HCT116 (cell line): ENCODE measurements around the gene RANBP1. TPM values are rescaled to one million over a fixed set of nuclear protein-coding genes. Genes with fewer than 3 reads are reported as not detected.

Experiments used
- ATAC-seq: fragments of 200-7000 bp; cut with Tn5 transposase; 2 replicates; pipeline ENCODE4 v1.9.1; 2020; ENCODE audit warnings: mild to moderate bottlenecking, moderate library complexity
- BruUV-seq: library from RNA; stranded (reverse); fragments of 400-500 nt; replicated peaks from 2 replicates; lab custom pipeline; 2021; lab: Mats Ljungman, UMichigan
- CTCF ChIA-PET: fragments of 300-600 bp; sonication (Branson Sonifier 250); formaldehyde crosslinking; loops from one replicate; lab custom pipeline; 2021; ENCODE audit warnings: antibody characterized with exemption; lab: Charles Lee
- POLR2A ChIA-PET: fragments of 300-600, 350-600 bp; sonication (Branson Sonifier 250); formaldehyde crosslinking; loops from one replicate; lab custom pipeline; 2021; ENCODE audit warnings: antibody characterized with exemption; lab: Charles Lee
- RAD21 ChIA-PET, 2 experiments: fragments of 300-600 bp; sonication (Branson Sonifier 250); formaldehyde crosslinking; loops; one replicate each; lab custom pipeline; 2023; ENCODE audit warnings: low total read pairs in 2 of 2; ENCODE audit not compliant: uncharacterized antibody in 2 of 2, unreplicated experiment in 2 of 2, low non-redundant PET in 1 of 2; lab: Charles Lee
- DNase-seq: peaks from one replicate; pipeline ENCODE4 v3.0.0-alpha.2; 2010; ENCODE audit warnings: low read depth, low spot score
- H2AFZ ChIP-seq: fragments of 200-600 bp; shearing (Covaris generic), sonication (generic); 2 replicates; pipeline ENCODE4 v1.6.1; 2017; ENCODE audit warnings: low read depth, mixed run types, mixed read lengths, antibody characterized with exemption, low read length; ENCODE audit not compliant: poor library complexity, severe bottlenecking
- H3K27ac ChIP-seq: 2 replicates; pipeline ENCODE4 v1.5.1; 2012; ENCODE audit warnings: low read depth, low read length
- H3K27me3 ChIP-seq: fragments of 200-600 bp; sonication (generic); 2 replicates; pipeline ENCODE4 v1.6.1; 2016; ENCODE audit warnings: mixed run types, low read length, mixed read lengths; ENCODE audit not compliant: insufficient read depth
- H3K36me3 ChIP-seq, 2 experiments: fragments of 200-500 bp in 1 of 2; fragments of 200-600 bp in 1 of 2; sonication (Bioruptor generic) in 1 of 2; sonication (generic) in 1 of 2; 2 replicates each; pipeline versions ENCODE4 v1.5.1 to v1.6.1; 2014 to 2016; ENCODE audit warnings: low read length in 2 of 2, inconsistent platforms in 1 of 2, mixed read lengths in 1 of 2, mixed run types in 1 of 2; ENCODE audit not compliant: insufficient read depth in 2 of 2, control insufficient read depth in 1 of 2
- H3K4me1 ChIP-seq, 2 experiments: fragments of 200-600 bp in 1 of 2; sonication (generic) in 1 of 2; 2 replicates each; pipeline versions ENCODE4 v1.5.1 to v1.6.1; 2012 to 2017; ENCODE audit warnings: low read length in 2 of 2, inconsistent platforms in 1 of 2, mild to moderate bottlenecking in 1 of 2, mixed read lengths in 1 of 2, mixed run types in 1 of 2, moderate library complexity in 1 of 2; ENCODE audit not compliant: insufficient read depth in 2 of 2, control insufficient read depth in 1 of 2
- H3K4me2 ChIP-seq: fragments of 200-600 bp; sonication (generic); 2 replicates; pipeline ENCODE4 v1.6.1; 2017; ENCODE audit warnings: mixed run types, low read length, mixed read lengths
- H3K4me3 ChIP-seq, 2 experiments: fragments of 200-600 bp in 1 of 2; sonication (generic) in 1 of 2; replicated peaks in 1 of 2; 2 replicates each; pipeline ENCODE4 v1.5.1; 2011 to 2016; ENCODE audit warnings: low read length in 2 of 2, control low read depth in 1 of 2, low read depth in 1 of 2, mild to moderate bottlenecking in 1 of 2, mixed read lengths in 1 of 2, mixed run types in 1 of 2
- H3K79me2 ChIP-seq: fragments of 200-600 bp; sonication (generic); 2 replicates; pipeline ENCODE4 v1.6.1; 2017; ENCODE audit warnings: mild to moderate bottlenecking, mixed run types, low read length, moderate library complexity, mixed read lengths; ENCODE audit not compliant: insufficient read depth
- H3K9ac ChIP-seq: fragments of 200-600 bp; sonication (generic); 2 replicates; pipeline ENCODE4 v1.6.1; 2016; ENCODE audit warnings: low read length, mixed read lengths
- H3K9me2 ChIP-seq: fragments of 200-600 bp; sonication (generic), shearing (Covaris generic); 2 replicates; pipeline ENCODE4 v1.6.1; 2017; ENCODE audit warnings: mixed run types, mild to moderate bottlenecking, moderate library complexity; ENCODE audit not compliant: insufficient read depth
- H3K9me3 ChIP-seq, 2 experiments: fragments of 200-500 bp in 1 of 2; fragments of 200-600 bp in 1 of 2; sonication (Bioruptor generic) in 1 of 2; sonication (generic) in 1 of 2; 2 replicates each; pipeline ENCODE4 v1.6.1; 2014 to 2017; ENCODE audit warnings: low read length in 2 of 2, mixed read lengths in 2 of 2, inconsistent platforms in 1 of 2, low read depth in 1 of 2, mild to moderate bottlenecking in 1 of 2, mixed run types in 1 of 2, moderate library complexity in 1 of 2; ENCODE audit not compliant: control insufficient read depth in 1 of 2, insufficient read depth in 1 of 2
- H4K20me1 ChIP-seq: fragments of 200-600 bp; sonication (generic), shearing (Covaris generic); 2 replicates; pipeline ENCODE4 v1.6.1; 2017; ENCODE audit warnings: mixed run types, mild to moderate bottlenecking, moderate library complexity; ENCODE audit not compliant: insufficient read depth
- CBX3 ChIP-seq: IDR thresholded peaks from 2 replicates; pipeline ENCODE4 v1.6.1; 2012; ENCODE audit warnings: low read depth
- CEBPB ChIP-seq: IDR thresholded peaks from 2 replicates; pipeline ENCODE4 v1.6.1; 2012; ENCODE audit warnings: low read depth
- JUND ChIP-seq: IDR thresholded peaks from 2 replicates; pipeline ENCODE4 v1.6.1; 2012
- POLR2A ChIP-seq: IDR thresholded peaks from 2 replicates; pipeline ENCODE4 v1.7.0; 2011; ENCODE audit warnings: borderline replicate concordance; ENCODE audit not compliant: insufficient read depth, insufficient read length; ENCODE audit errors: extremely low read depth
- RAD21 ChIP-seq: IDR thresholded peaks from 2 replicates; pipeline ENCODE4 v1.6.1; 2012; ENCODE audit warnings: low read depth, mild to moderate bottlenecking
- SIN3A ChIP-seq: IDR thresholded peaks from 2 replicates; pipeline ENCODE4 v1.6.1; 2012; ENCODE audit warnings: low read depth
- SP1 ChIP-seq: IDR thresholded peaks from 2 replicates; pipeline ENCODE4 v1.6.1; 2012; ENCODE audit warnings: low read depth
- SRF ChIP-seq: IDR thresholded peaks from 2 replicates; pipeline ENCODE4 v1.6.1; 2012; ENCODE audit warnings: low read depth
- TCF7L2 ChIP-seq: IDR thresholded peaks from 2 replicates; pipeline ENCODE4 v1.7.0; 2011; ENCODE audit warnings: borderline replicate concordance, inconsistent platforms; ENCODE audit not compliant: insufficient read depth, insufficient read length; ENCODE audit errors: extremely low read depth
- intact Hi-C: fragments of 100-400 bp; cut with micrococcal nuclease; formaldehyde crosslinking; loops from 2 replicates; pipeline ENCODE4 v1.10.0; 2022
- total RNA-seq: library from RNA; stranded (reverse); gene quantifications from one replicate; pipeline ENCODE4 v1.2.1, GENCODE V29; 2021; ENCODE audit not compliant: unreplicated experiment
- TF ChIP-seq, protein P1 (sequence below): IDR thresholded peaks from 2 replicates; pipeline ENCODE4 v1.6.1; 2012; ENCODE audit warnings: low read depth
- TF ChIP-seq, protein P2 (sequence below), 3 experiments: fragments of 200-600 bp in 1 of 3; sonication (generic) in 1 of 3; IDR thresholded peaks in 2 of 3; conservative IDR thresholded peaks in 1 of 3; 2 replicates each; pipeline ENCODE4 v1.5.1; 2012 to 2017; ENCODE audit warnings: low read depth in 2 of 3, low read length in 2 of 3, antibody characterized with exemption in 1 of 3, borderline replicate concordance in 1 of 3, control low read depth in 1 of 3, mild to moderate bottlenecking in 1 of 3, mixed read lengths in 1 of 3, mixed run types in 1 of 3, moderate library complexity in 1 of 3; ENCODE audit not compliant: insufficient read depth in 1 of 3

RANBP1 gene
- total RNA-seq, 1 experiment from 2014 or later, result 351 TPM

- ChIA-PET RAD21 (no interaction called here), CTCF (no interaction called here), POLR2A (no interaction called here)
- ATAC-seq (no peak), DNase-seq (no peak)
- Histone ChIP-seq H3K4me1 (peaks cover 4 to 12% of the 10 kb centered on the region in 2 experiments; a peak in 2 of 4 replicates), H3K9me3 (no peaks in the 10 kb centered on the region), H3K27me3 (no peaks in the 10 kb centered on the region), H3K4me3 (no peak overlapping the region), H3K27ac (no peak overlapping the region), H3K36me3 (peaks cover 5 to 6% of the 10 kb centered on the region in 2 experiments; a peak in 2 of 4 replicates), H3K9ac (no peak overlapping the region), H3K4me2 (no peak overlapping the region), H4K20me1 (no peaks in the 10 kb centered on the region), H3K9me2 (no peaks in the 10 kb centered on the region), H3K79me2 (peaks cover 35% of the 10 kb centered on the region), H2AFZ (no peak overlapping the region)
- TF ChIP-seq POLR2A (no peak), SP1 (no peak), CBX3 (no peak), JUND (no peak), CEBPB (no peak), TCF7L2 (no peak), SIN3A (no peak)
- BruUV-seq, result no TSS peak
- intact Hi-C loops, result no loop called here
Observed at GRCh38 chr22:20141186-20142077, 25.5 kb downstream of the RANBP1 start.

DNA sequence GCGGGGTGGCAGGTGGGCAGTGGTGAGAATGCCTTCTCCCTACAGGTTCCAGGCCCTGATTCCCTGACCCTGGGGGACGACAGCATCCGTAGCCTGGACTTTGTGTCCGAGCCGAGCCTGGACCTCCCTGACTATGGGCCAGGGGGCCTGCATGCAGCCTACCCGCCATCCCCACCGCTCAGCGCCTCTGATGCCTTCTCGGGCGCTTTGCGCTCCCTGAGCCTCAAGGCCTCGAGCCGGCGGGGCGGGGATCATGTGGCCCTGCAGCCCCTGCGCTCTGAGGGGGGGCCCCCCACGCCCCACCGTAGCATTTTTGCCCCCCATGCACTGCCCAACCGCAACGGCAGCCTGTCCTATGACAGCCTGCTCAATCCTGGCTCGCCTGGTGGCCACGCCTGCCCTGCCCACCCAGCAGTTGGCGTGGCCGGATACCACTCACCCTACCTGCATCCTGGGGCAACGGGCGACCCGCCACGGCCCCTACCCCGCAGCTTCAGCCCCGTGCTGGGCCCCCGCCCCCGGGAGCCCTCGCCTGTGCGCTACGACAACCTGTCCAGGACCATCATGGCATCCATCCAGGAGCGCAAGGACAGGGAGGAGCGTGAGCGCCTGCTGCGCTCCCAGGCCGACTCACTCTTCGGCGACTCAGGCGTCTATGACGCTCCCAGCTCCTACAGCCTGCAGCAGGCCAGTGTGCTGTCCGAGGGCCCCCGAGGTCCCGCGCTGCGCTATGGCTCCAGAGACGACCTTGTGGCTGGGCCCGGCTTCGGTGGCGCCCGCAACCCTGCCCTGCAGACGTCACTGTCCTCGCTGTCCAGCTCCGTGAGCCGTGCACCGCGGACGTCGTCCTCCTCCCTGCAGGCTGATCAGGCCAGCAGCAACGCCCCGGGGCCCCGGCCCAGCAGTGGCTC lies 27.1 kb downstream of the RANBP1 start:
- Histone ChIP-seq H3K9ac (no peak overlapping the region), H3K4me2 (no peak overlapping the region), H3K9me2 (no peaks in the 10 kb centered on the region), H3K27me3 (no peaks in the 10 kb centered on the region), H3K4me1 (peaks cover 3 to 4% of the 10 kb centered on the region in 2 experiments; a peak in 2 of 4 replicates), H3K36me3 (peaks cover 5 to 6% of the 10 kb centered on the region in 2 experiments; a peak in 2 of 4 replicates), H3K9me3 (no peaks in the 10 kb centered on the region), H2AFZ (no peak overlapping the region), H3K27ac (no peak overlapping the region), H3K4me3 (no peak overlapping the region), H4K20me1 (no peaks in the 10 kb centered on the region), H3K79me2 (peaks cover 19% of the 10 kb centered on the region; the same call in 1 of the 2 replicates)
- no TSS peak for BruUV-seq
- DNase-seq, result no peak
- no peak for ATAC-seq
- ChIA-PET CTCF (no interaction called here), RAD21 (no interaction called here), POLR2A (no interaction called here)
- intact Hi-C loops, result no loop called here
- TF ChIP-seq RAD21 (no peak), SRF (no peak)
- TF ChIP-seq, protein P1, sequence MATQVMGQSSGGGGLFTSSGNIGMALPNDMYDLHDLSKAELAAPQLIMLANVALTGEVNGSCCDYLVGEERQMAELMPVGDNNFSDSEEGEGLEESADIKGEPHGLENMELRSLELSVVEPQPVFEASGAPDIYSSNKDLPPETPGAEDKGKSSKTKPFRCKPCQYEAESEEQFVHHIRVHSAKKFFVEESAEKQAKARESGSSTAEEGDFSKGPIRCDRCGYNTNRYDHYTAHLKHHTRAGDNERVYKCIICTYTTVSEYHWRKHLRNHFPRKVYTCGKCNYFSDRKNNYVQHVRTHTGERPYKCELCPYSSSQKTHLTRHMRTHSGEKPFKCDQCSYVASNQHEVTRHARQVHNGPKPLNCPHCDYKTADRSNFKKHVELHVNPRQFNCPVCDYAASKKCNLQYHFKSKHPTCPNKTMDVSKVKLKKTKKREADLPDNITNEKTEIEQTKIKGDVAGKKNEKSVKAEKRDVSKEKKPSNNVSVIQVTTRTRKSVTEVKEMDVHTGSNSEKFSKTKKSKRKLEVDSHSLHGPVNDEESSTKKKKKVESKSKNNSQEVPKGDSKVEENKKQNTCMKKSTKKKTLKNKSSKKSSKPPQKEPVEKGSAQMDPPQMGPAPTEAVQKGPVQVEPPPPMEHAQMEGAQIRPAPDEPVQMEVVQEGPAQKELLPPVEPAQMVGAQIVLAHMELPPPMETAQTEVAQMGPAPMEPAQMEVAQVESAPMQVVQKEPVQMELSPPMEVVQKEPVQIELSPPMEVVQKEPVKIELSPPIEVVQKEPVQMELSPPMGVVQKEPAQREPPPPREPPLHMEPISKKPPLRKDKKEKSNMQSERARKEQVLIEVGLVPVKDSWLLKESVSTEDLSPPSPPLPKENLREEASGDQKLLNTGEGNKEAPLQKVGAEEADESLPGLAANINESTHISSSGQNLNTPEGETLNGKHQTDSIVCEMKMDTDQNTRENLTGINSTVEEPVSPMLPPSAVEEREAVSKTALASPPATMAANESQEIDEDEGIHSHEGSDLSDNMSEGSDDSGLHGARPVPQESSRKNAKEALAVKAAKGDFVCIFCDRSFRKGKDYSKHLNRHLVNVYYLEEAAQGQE, result no peak
- TF ChIP-seq, protein P2, sequence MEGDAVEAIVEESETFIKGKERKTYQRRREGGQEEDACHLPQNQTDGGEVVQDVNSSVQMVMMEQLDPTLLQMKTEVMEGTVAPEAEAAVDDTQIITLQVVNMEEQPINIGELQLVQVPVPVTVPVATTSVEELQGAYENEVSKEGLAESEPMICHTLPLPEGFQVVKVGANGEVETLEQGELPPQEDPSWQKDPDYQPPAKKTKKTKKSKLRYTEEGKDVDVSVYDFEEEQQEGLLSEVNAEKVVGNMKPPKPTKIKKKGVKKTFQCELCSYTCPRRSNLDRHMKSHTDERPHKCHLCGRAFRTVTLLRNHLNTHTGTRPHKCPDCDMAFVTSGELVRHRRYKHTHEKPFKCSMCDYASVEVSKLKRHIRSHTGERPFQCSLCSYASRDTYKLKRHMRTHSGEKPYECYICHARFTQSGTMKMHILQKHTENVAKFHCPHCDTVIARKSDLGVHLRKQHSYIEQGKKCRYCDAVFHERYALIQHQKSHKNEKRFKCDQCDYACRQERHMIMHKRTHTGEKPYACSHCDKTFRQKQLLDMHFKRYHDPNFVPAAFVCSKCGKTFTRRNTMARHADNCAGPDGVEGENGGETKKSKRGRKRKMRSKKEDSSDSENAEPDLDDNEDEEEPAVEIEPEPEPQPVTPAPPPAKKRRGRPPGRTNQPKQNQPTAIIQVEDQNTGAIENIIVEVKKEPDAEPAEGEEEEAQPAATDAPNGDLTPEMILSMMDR (IDR thresholded peaks at IDR 0.05 in 2 of 3, conservative IDR thresholded peaks at IDR 0.05 in 1 of 3; ENCODE audit: borderline replicate concordance in 1 of 3, insufficient read depth in 1 of 3, low read depth in 2 of 3, low read length in 2 of 3), result no peak
